ENCODE measurements around the gene TXNDC2. TPM values are rescaled to one million over a fixed set of nuclear protein-coding genes. Genes with fewer than 3 reads are reported as not detected.

Gene TXNDC2
- total RNA-seq, 1 donor from 2014 or later, result 0.49 TPM

DNA sequence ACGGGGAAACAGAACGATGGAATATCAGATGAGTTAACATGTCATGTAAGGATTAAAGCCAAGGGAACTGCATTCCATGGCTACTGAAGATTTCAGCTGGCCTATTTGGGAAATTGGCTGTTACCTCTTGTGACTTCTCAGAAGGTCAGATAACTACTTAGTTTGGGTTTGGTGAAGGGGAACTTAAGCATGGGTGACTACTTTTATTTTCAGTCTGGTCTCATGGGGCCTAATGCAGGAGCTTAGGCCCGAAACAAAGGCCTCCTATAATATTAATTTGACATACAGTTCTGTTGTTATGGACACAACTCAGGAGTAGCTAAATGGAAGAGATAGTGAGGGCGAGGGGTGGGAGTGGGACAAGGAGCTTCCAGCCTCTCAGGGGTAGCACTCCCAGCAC, 44.0 kb upstream of the TXNDC2 start:
- Histone ChIP-seq H3K4me1 (peaks cover 10% of the 10 kb centered on the region), H3K27ac (no peak overlapping the region)

DNA sequence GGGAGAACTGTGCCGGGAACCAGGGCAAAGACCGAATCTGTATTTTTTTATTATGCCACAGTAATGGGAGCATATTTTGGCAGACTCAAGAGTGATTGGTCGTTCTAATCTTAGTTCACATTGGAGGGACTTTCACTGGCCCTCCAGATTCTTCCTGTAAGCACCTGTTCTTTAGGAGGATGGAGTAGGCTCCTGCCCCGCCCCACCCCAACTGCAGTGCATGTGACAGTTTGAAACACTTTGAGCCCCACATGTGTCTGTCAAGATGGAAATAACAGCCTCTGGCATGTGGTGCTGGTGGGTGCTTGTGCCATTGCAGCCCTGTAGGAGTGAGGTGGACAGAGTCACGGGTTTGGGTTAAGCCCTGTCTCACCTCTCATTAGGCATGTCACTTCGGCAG, 43.3 kb upstream of the TXNDC2 start:
- no peak for TF ChIP-seq POLR2A (IDR thresholded peaks at IDR 0.05)
- no peak for TF ChIP-seq POLR2AphosphoS5 (IDR thresholded peaks at IDR 0.05; ENCODE audit: insufficient read depth in 1 of 2, low read depth in 1 of 2)
- no peak for TF ChIP-seq CTCF (IDR thresholded peaks at IDR 0.05)
- Histone ChIP-seq H3K27ac (no peak overlapping the region), H3K27me3 (no peaks in the 10 kb centered on the region), H3K4me1 (peaks cover 17% of the 10 kb centered on the region), H3K9me3 (no peaks in the 10 kb centered on the region), H3K36me3 (no peaks in the 10 kb centered on the region), H3K4me3 (no peak overlapping the region)
- no peak for DNase-seq (ENCODE audit: extremely low spot score in 2 of 2)
- intact Hi-C loops (cut with DNase I), result loop anchor here (10.0 kb wide), 1 partner anchor 48 kb away; no protein-coding TSS in a partner anchor

More for the DNA sequence above, 44.0 kb upstream of the TXNDC2 start:
- no peak for DNase-seq (ENCODE audit: extremely low spot score in 2 of 2)
- intact Hi-C loops (cut with DNase I), result loop anchor here (10.0 kb wide), 1 partner anchor 47 kb away; no protein-coding TSS in a partner anchor
- no peaks in the 10 kb centered on the region for H3K9me3 ChIP-seq
- H3K27me3 ChIP-seq, result no peaks in the 10 kb centered on the region
- TF ChIP-seq POLR2AphosphoS5 (IDR thresholded peaks at IDR 0.05; ENCODE audit: insufficient read depth in 1 of 2, low read depth in 1 of 2) (no peak), POLR2A (IDR thresholded peaks at IDR 0.05) (no peak), CTCF (IDR thresholded peaks at IDR 0.05) (no peak)
- H3K4me3 ChIP-seq, result no peak overlapping the region
- H3K36me3 ChIP-seq, result no peaks in the 10 kb centered on the region

GRCh38 chr18:9845256-9845655, 40.5 kb upstream of the TXNDC2 start:
- intact Hi-C loops (cut with DNase I), result loop anchor here (10.0 kb wide), 1 partner anchor 50 kb away; no protein-coding TSS in a partner anchor
- peaks cover 45% of the 10 kb centered on the region for H3K4me1 ChIP-seq

DNA sequence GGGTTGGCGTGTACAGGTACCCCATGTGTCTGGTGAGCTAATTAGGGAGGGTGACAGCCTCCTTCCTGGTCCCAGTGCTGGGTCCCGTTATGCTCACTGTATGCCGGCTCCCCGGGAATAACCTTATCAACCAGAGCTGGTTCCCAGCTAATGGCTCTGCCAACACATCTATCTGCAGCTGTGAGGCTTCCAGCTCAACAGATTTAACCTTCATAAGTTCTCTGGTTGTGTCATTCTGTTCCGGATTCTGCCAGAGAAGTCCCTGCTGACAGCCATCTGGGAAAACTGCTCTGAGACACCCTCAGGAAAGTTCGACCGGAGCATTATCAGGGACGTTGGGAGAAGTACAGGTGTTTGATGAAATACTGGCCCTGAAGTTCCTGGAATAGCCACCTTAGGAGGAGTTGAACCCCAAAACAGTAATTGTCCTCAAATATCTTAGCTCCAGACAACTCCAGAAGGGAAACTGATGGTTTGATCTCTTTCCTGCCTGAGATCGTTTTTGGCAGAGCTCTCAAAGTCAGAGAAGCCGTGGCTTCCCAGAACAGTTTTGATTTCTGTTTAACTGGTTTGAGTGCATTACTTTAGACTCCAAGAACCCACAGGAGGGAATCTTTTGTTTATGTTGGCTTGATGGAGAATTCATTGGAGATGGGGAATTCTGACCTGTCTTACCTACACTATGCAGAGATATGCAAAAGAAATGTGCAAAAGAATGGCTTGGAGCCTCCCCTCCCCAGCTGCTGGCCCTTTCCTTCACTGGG, 39.4 kb upstream of the TXNDC2 start:
- H3K27ac ChIP-seq, result peak overlapping the region; percentile 54
- H3K27me3 ChIP-seq, result no peaks in the 10 kb centered on the region
- no peak for DNase-seq (ENCODE audit: extremely low spot score in 2 of 2)
- peaks cover 55% of the 10 kb centered on the region for H3K4me1 ChIP-seq
- intact Hi-C loops (cut with DNase I), result loop anchor here (10.0 kb wide), 1 partner anchor 52 kb away; no protein-coding TSS in a partner anchor
- H3K9me3 ChIP-seq, result no peaks in the 10 kb centered on the region
- no peak for TF ChIP-seq CTCF (IDR thresholded peaks at IDR 0.05)
- no peak for TF ChIP-seq POLR2A (IDR thresholded peaks at IDR 0.05)
- no peak for TF ChIP-seq POLR2AphosphoS5 (IDR thresholded peaks at IDR 0.05; ENCODE audit: insufficient read depth in 1 of 2, low read depth in 1 of 2)
- peak overlapping the region in 1 of 2 donors; percentile 9 for H3K4me3 ChIP-seq
- no peaks in the 10 kb centered on the region for H3K36me3 ChIP-seq

More at GRCh38 chr18:9845256-9845655, 40.5 kb upstream of the TXNDC2 start:
- DNase-seq (ENCODE audit: extremely low spot score in 2 of 2), result no peak
- Histone ChIP-seq H3K9me3 (no peaks in the 10 kb centered on the region), H3K36me3 (no peaks in the 10 kb centered on the region), H3K4me3 (no peak overlapping the region), H3K27ac (no peak overlapping the region), H3K27me3 (no peaks in the 10 kb centered on the region)
- no peak for TF ChIP-seq POLR2A (IDR thresholded peaks at IDR 0.05)
- no peak for TF ChIP-seq POLR2AphosphoS5 (IDR thresholded peaks at IDR 0.05; ENCODE audit: insufficient read depth in 1 of 2, low read depth in 1 of 2)
- no peak for TF ChIP-seq CTCF (IDR thresholded peaks at IDR 0.05)
